Endothelial cell of umbilical vein (primary cell): ENCODE data around the gene RUFY3. TPM values are rescaled to one million over a fixed set of nuclear protein-coding genes. Genes with fewer than 3 reads are reported as not detected.

Experiments
- BruUV-seq: library from RNA; stranded (reverse); fragments of 400-500 nt; replicated peaks from 2 replicates; lab custom pipeline; 2021; lab: Mats Ljungman, UMichigan
- CTCF ChIA-PET: fragments of 300-600, 350-600 bp; sonication (Branson Sonifier 250); formaldehyde crosslinking; loops from one replicate; lab custom pipeline; 2021; ENCODE audit warnings: antibody characterized with exemption, inconsistent platforms; lab: Charles Lee
- POLR2A ChIA-PET: fragments of 300-600, 350-600 bp; sonication (Branson Sonifier 250); formaldehyde crosslinking; loops from one replicate; lab custom pipeline; 2021; ENCODE audit warnings: antibody characterized with exemption, inconsistent platforms; lab: Charles Lee
- DNase-seq: peaks from one replicate; pipeline ENCODE4 v3.0.0-alpha.2; 2011; ENCODE audit warnings: low read depth, low spot score
- FAIRE-seq: peaks from 2 replicates; lab custom pipeline; 2011; peaks lifted over from hg19 to GRCh38; lab: Jason Lieb, UNC
- H2AFZ ChIP-seq: 2 replicates; pipeline ENCODE4 v1.6.0; 2012; ENCODE audit warnings: low read depth, low read length, control low read depth, inconsistent platforms
- H3K27ac ChIP-seq: 2 replicates; pipeline ENCODE4 v1.5.1; 2011; ENCODE audit warnings: low read depth, mild to moderate bottlenecking, control low read depth, low read length, moderate library complexity; ENCODE audit not compliant: insufficient read depth
- H3K27me3 ChIP-seq, 2 experiments: 2 replicates each; pipeline versions ENCODE4 v1.6.0 to v1.6.1; 2011; ENCODE audit warnings: low read length in 2 of 2, mixed read lengths in 1 of 2; ENCODE audit not compliant: control insufficient read depth in 2 of 2, insufficient read depth in 2 of 2
- H3K36me3 ChIP-seq, 2 experiments: 2 replicates in 1 of 2; 3 replicates in 1 of 2; pipeline ENCODE4 v1.5.1; 2011; ENCODE audit warnings: low read length in 2 of 2, mild to moderate bottlenecking in 1 of 2, moderate library complexity in 1 of 2; ENCODE audit not compliant: control insufficient read depth in 2 of 2, insufficient read depth in 2 of 2; ENCODE audit errors: extremely low read depth in 1 of 2
- H3K4me1 ChIP-seq: 3 replicates; pipeline ENCODE4 v1.5.1; 2011; ENCODE audit warnings: mild to moderate bottlenecking, low read length; ENCODE audit not compliant: control insufficient read depth, insufficient read depth; ENCODE audit errors: extremely low read depth
- H3K4me2 ChIP-seq: 2 replicates; pipeline ENCODE4 v1.6.1; 2011; ENCODE audit warnings: low read length, control low read depth, mixed read lengths; ENCODE audit not compliant: insufficient read depth
- H3K4me3 ChIP-seq, 3 experiments: fragments of 200-600 bp in 1 of 3; sonication (generic), shearing (Covaris generic) in 1 of 3; replicated peaks in 1 of 3; 2 replicates each; pipeline ENCODE4 v1.5.1; 2011 to 2016; ENCODE audit warnings: control low read depth in 3 of 3, low read length in 3 of 3, mild to moderate bottlenecking in 2 of 3, inconsistent platforms in 1 of 3, low read depth in 1 of 3, moderate library complexity in 1 of 3; ENCODE audit not compliant: insufficient read depth in 1 of 3
- H3K79me2 ChIP-seq: 2 replicates; pipeline ENCODE4 v1.6.0; 2012; ENCODE audit warnings: low read length, inconsistent platforms; ENCODE audit not compliant: control insufficient read depth, insufficient read depth
- H3K9ac ChIP-seq: replicated peaks from 2 replicates; pipeline ENCODE3; 2011; ENCODE audit warnings: low read length, control low read depth; ENCODE audit not compliant: insufficient read depth; ENCODE audit errors: extremely low read depth
- H3K9me1 ChIP-seq: replicated peaks from 3 replicates; pipeline ENCODE4 v1.6.0; 2011; ENCODE audit warnings: mild to moderate bottlenecking, low read length; ENCODE audit not compliant: control insufficient read depth, insufficient read depth; ENCODE audit errors: extremely low read depth
- H3K9me3 ChIP-seq: replicated peaks from 2 replicates; pipeline ENCODE4 v1.5.1; 2012; ENCODE audit warnings: low read length, inconsistent platforms; ENCODE audit not compliant: control insufficient read depth, insufficient read depth
- H4K20me1 ChIP-seq: replicated peaks from 2 replicates; pipeline ENCODE3; 2011; ENCODE audit warnings: mild to moderate bottlenecking, low read length; ENCODE audit not compliant: control insufficient read depth, insufficient read depth; ENCODE audit errors: extremely low read depth
- EZH2 ChIP-seq: IDR thresholded peaks from 2 replicates; pipeline ENCODE4 v1.6.1; 2012; ENCODE audit warnings: borderline replicate concordance, low read depth, mild to moderate bottlenecking, moderate library complexity, low read length, inconsistent platforms; ENCODE audit not compliant: severe bottlenecking
- FOS ChIP-seq: IDR thresholded peaks from 2 replicates; pipeline ENCODE4 v1.6.1; 2011; ENCODE audit warnings: mild to moderate bottlenecking, low read length, moderate library complexity, borderline replicate concordance; ENCODE audit not compliant: insufficient read depth
- GATA2 ChIP-seq: IDR thresholded peaks from 2 replicates; pipeline ENCODE4 v1.7.0; 2011; ENCODE audit warnings: low read depth, mild to moderate bottlenecking, moderate library complexity, mixed read lengths, low read length; ENCODE audit not compliant: insufficient read length, insufficient read depth
- JUN ChIP-seq: IDR thresholded peaks from 2 replicates; pipeline ENCODE4 v1.6.1; 2011; ENCODE audit warnings: borderline replicate concordance, low read depth; ENCODE audit not compliant: insufficient read length, insufficient read depth
- MYC ChIP-seq: IDR thresholded peaks from one replicate; pipeline ENCODE4 v1.6.1; 2011; ENCODE audit warnings: mild to moderate bottlenecking, low read depth, low read length
- POLR2A ChIP-seq: IDR thresholded peaks from 2 replicates; pipeline ENCODE4 v1.6.1; 2012; ENCODE audit warnings: low read depth, mild to moderate bottlenecking, control low read depth, low read length
- POLR2AphosphoS5 ChIP-seq: IDR thresholded peaks from 2 replicates; pipeline ENCODE4 v1.6.1; 2012; ENCODE audit warnings: low read depth, mild to moderate bottlenecking, control low read depth, low read length, moderate library complexity; ENCODE audit not compliant: insufficient read depth
- dilution Hi-C: fragments of 300-500 bp; cut with MboI; formaldehyde crosslinking; loops from one replicate; pipeline ENCODE4 v1.15.0; 2019; ENCODE audit warnings: low sequenced_read_pairs; ENCODE audit not compliant: extremely low pct_ligation_motif_present
- intact Hi-C: fragments of 100-400 bp; cut with micrococcal nuclease; formaldehyde crosslinking; loops from one replicate; pipeline ENCODE4 v1.10.0; 2022
- polyA plus RNA-seq, 4 experiments: library from polyadenylated mRNA; depleted of rRNA in 3 of 4; stranded (reverse) in 3 of 4; unstranded in 1 of 4; fragments of >200 nt; gene quantifications; 2 replicates each; pipeline versions ENCODE4 v1.2.1 to v1.2.3, GENCODE V29; 2011 to 2012; ENCODE audit warnings: missing spikeins in 1 of 4
- total RNA-seq: library from RNA; stranded (reverse); gene quantifications from 2 replicates; pipeline ENCODE4 v1.2.3, GENCODE V29; 2021
- TF ChIP-seq, protein P1 (sequence below): IDR thresholded peaks from 2 replicates; pipeline ENCODE4 v1.6.1; 2011; ENCODE audit not compliant: insufficient read depth, insufficient read length
- TF ChIP-seq, protein P2 (sequence below), 2 donors: IDR thresholded peaks; 1 replicate in 1 of 2; 2 replicates in 1 of 2; pipeline ENCODE4 v1.5.1; 2011; ENCODE audit warnings: low read length in 2 of 2, mild to moderate bottlenecking in 2 of 2, moderate library complexity in 2 of 2, control low read depth in 1 of 2, inconsistent platforms in 1 of 2, low read depth in 1 of 2; ENCODE audit not compliant: insufficient read depth in 1 of 2; ENCODE audit errors: extremely low read depth in 1 of 2

Gene RUFY3
- total and polyA plus RNA-seq, 2 donors (not counting 3 experiments of a cell fraction or from before 2014, with no cell fraction given), result 10.0 to 52.8 TPM

DNA sequence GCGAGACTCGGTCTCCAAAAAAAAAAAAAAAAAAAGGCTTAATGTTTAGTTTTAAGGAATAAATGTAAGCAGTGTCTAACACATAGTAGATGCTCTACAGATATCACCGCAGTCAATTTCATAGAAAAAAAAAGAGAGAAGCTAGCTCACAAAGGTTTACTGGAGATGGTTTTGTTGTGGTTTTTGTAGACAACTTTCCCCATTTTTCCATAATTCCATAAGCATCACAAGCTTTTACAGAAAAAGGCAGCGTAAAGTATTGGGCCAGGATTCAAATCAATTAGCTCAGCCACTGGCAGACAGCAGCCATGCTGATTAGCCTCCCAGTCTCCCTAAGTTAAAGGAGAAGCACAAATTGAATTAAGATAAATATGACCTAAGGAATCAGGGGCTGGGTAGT is 116.4 kb downstream of the RUFY3 start:
- Histone ChIP-seq H3K4me2 (peak overlapping the region; percentile 93), H3K36me3 (peaks cover 0 to 2% of the 10 kb centered on the region in 2 experiments), H3K9me1 (no peaks in the 10 kb centered on the region), H3K9me3 (no peaks in the 10 kb centered on the region), H3K9ac (peak overlapping the region; percentile 80), H2AFZ (no peak overlapping the region), H3K4me3 (peak overlapping the region; percentile 54 to 81 (median 80)), H3K4me1 (peaks cover 8% of the 10 kb centered on the region), H3K27ac (peak overlapping the region; percentile 60), H3K79me2 (peaks cover 47% of the 10 kb centered on the region), H3K27me3 (no peaks in the 10 kb centered on the region), H4K20me1 (peaks cover 3% of the 10 kb centered on the region)
- TF ChIP-seq MYC (no peak), FOS (no peak), POLR2A (no peak), POLR2AphosphoS5 (no peak), GATA2 (no peak), EZH2 (no peak), JUN (no peak)
- TF ChIP-seq, protein P1, sequence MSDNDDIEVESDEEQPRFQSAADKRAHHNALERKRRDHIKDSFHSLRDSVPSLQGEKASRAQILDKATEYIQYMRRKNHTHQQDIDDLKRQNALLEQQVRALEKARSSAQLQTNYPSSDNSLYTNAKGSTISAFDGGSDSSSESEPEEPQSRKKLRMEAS, result no peak
- TF ChIP-seq, protein P2, sequence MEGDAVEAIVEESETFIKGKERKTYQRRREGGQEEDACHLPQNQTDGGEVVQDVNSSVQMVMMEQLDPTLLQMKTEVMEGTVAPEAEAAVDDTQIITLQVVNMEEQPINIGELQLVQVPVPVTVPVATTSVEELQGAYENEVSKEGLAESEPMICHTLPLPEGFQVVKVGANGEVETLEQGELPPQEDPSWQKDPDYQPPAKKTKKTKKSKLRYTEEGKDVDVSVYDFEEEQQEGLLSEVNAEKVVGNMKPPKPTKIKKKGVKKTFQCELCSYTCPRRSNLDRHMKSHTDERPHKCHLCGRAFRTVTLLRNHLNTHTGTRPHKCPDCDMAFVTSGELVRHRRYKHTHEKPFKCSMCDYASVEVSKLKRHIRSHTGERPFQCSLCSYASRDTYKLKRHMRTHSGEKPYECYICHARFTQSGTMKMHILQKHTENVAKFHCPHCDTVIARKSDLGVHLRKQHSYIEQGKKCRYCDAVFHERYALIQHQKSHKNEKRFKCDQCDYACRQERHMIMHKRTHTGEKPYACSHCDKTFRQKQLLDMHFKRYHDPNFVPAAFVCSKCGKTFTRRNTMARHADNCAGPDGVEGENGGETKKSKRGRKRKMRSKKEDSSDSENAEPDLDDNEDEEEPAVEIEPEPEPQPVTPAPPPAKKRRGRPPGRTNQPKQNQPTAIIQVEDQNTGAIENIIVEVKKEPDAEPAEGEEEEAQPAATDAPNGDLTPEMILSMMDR (IDR thresholded peaks at IDR 0.05; ENCODE audit: extremely low read depth in 1 of 2, insufficient read depth in 1 of 2, low read depth in 1 of 2, low read length in 2 of 2), result no peak
- ChIA-PET POLR2A (interaction anchor here (0.7 to 2.4 kb wide), 2 partner anchors 64 to 145 kb away, joined by 5 to 9 read pairs; partner anchors contain the start of gene MOB1B), CTCF (interaction anchor here (0.6 to 2.5 kb wide), 6 partner anchors 102 to 1488 kb away, joined by 3 to 17 read pairs (median 7); no protein-coding TSS in a partner anchor)
- intact Hi-C loops, result loop anchor here (1.0 to 5.0 kb wide), 2 partner anchors 155 to 169 kb away; partner anchors contain the start of gene DCK
- DNase-seq, result peak; percentile 29
- dilution Hi-C loops, result no loop called here
- FAIRE-seq, result no peak
- TSS peak; percentile 38 for BruUV-seq
